HG02943 (cell line): ENCODE results near the gene ZNF541.

Experiments
- ATAC-seq: cut with Tn5 transposase; IDR thresholded peaks from one replicate; pipeline ENCODE4 v1.9.1; 2021; ENCODE audit warnings: mild to moderate bottlenecking, low read depth, moderate library complexity; ENCODE audit not compliant: unreplicated experiment

ZNF541 gene

GRCh38 chr19:47549261-47549862 is 23.6 kb downstream of the ZNF541 start:
- no peak for ATAC-seq

- ATAC-seq = no peak
Observed at GRCh38 chr19:47547199-47547598, 25.7 kb downstream of the ZNF541 start.

GRCh38 chr19:47545061-47545948 is 27.6 kb downstream of the ZNF541 start:
- ATAC-seq = no peak

- no peak for ATAC-seq
Observed at GRCh38 chr19:47544476-47544875, 28.5 kb downstream of the ZNF541 start.

- no peak for ATAC-seq
Observed at GRCh38 chr19:47544075-47544474, 28.9 kb downstream of the ZNF541 start.

GRCh38 chr19:47542030-47542475 is 30.9 kb downstream of the ZNF541 start:
- ATAC-seq = no peak

GRCh38 chr19:47541518-47541917 is 31.4 kb downstream of the ZNF541 start:
- ATAC-seq = no peak

- ATAC-seq = no peak
Observed at GRCh38 chr19:47540748-47541147, 32.2 kb downstream of the ZNF541 start.

- no peak for ATAC-seq
Observed at GRCh38 chr19:47539747-47540311, 33.1 kb downstream of the ZNF541 start.

- no peak for ATAC-seq
Observed at GRCh38 chr19:47538812-47539211, 34.1 kb downstream of the ZNF541 start.

- ATAC-seq = no peak
Observed at GRCh38 chr19:47537493-47537892, 35.5 kb downstream of the ZNF541 start.

GRCh38 chr19:47534628-47535027 is 38.3 kb downstream of the ZNF541 start:
- ATAC-seq = no peak

- no peak for ATAC-seq
Observed at GRCh38 chr19:47531640-47532387, 41.1 kb downstream of the ZNF541 start.

- ATAC-seq = no peak
Observed at GRCh38 chr19:47529018-47529742, 43.8 kb downstream of the ZNF541 start.

GRCh38 chr19:47526798-47527197 is 46.1 kb downstream of the ZNF541 start:
- no peak for ATAC-seq

GRCh38 chr19:47523473-47523872 is 49.5 kb downstream of the ZNF541 start:
- no peak for ATAC-seq
